Adrenal gland (tissue), 5 donors: ENCODE data around the gene C1QTNF4.

ENCODE experiments used
- CTCF ChIP-seq, 6 experiments: fragments of 450-650 bp in 4 of 6; fragments of 200-600 bp in 2 of 6; sonication (generic) in 1 of 6; IDR thresholded peaks; 1 replicate in 5 of 6; 2 replicates in 1 of 6; pipeline versions ENCODE4 v1.5.1 to v1.8.0; 2016 to 2021; ENCODE audit warnings: antibody characterized with exemption in 6 of 6, mild to moderate bottlenecking in 2 of 6, moderate library complexity in 1 of 6
- POLR2A ChIP-seq, 2 donors: fragments of 450-650 bp; IDR thresholded peaks; one replicate each; pipeline ENCODE4 v1.6.1; 2017; ENCODE audit warnings: antibody characterized with exemption in 2 of 2, mild to moderate bottlenecking in 2 of 2, moderate library complexity in 1 of 2
- donor health status: DM: no; HTN: no; CAD: no.

- TF ChIP-seq CTCF (IDR thresholded peaks at IDR 0.05) (peak in 5 of 6 experiments; percentile 28 to 95 (median 92)), POLR2A (IDR thresholded peaks at IDR 0.05) (peak in 1 of 2 donors; percentile 56)
Observed at GRCh38 chr11:47552566-47553405, 41.4 kb downstream of the C1QTNF4 start, which contains the start of gene CELF1.
